ES-I3 (cell line): Measurements from ENCODE around the gene NRROS.
"Not testable (repeated sequence)": the region's sequence is repeated elsewhere in the genome, so short reads cannot be mapped to it uniquely, and the experiment has no call there.

Experiments used
- H3K36me3 ChIP-seq: 2 replicates; pipeline ENCODE4 v1.6.1; 2013; ENCODE audit warnings: mild to moderate bottlenecking, low read length, control low read depth, moderate library complexity; ENCODE audit not compliant: insufficient read depth
- H3K4me1 ChIP-seq: 2 replicates; pipeline ENCODE4 v1.6.1; 2013; ENCODE audit warnings: mild to moderate bottlenecking, control low read depth, low read length; ENCODE audit not compliant: insufficient read depth
- H3K9ac ChIP-seq: 2 replicates; pipeline ENCODE4 v1.6.1; 2013; ENCODE audit warnings: low read depth, mild to moderate bottlenecking, low read length, moderate library complexity
- H3K9me3 ChIP-seq: 2 replicates; pipeline ENCODE4 v1.6.1; 2013; ENCODE audit warnings: mild to moderate bottlenecking, low read length, moderate library complexity; ENCODE audit not compliant: control insufficient read depth, insufficient read depth

NRROS gene

DNA sequence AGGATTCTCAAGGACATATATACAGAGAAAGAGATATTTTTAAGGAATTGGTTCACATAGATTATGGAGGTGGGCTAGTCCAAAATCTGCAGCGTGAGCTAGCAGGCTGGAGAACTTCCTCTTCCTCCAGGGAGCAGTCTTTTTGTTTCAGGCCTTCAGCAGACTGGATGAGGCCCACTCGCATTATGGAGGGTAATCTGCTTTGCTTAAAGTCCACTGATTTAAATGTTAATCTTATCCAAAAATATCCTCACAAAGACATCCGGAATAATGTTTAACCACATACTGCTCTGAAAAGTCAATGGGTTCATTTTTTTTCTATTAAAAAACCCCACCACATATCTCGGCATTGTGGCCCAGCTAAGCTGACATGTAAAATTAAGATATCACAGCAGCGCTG is 22.2 kb upstream of the NRROS start:
- Histone ChIP-seq H3K4me1 (peaks cover 15% of the 10 kb centered on the region; the same call in 1 of the 2 replicates), H3K36me3 (no peaks in the 10 kb centered on the region), H3K9me3 (no peaks in the 10 kb centered on the region), H3K9ac (no peak overlapping the region)

DNA sequence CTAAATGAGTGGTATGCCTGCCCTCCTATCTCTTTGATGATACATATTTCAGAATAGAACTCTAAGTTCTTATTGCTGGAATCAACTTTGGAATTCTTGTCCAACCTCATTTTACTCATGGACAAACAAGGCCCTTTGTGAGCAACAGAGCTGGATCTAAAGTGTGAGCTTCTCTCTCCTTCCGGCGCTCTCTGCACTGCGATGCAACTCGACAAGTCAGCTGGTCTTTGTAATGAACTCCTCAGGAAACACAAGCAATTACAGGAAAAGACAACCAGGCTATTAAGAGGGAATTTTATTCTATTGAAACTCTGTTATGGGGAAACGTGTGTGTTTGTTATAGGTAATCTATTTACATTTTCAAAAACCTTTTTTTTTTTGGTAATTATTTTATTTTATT is 20.3 kb upstream of the NRROS start:
- H3K9ac ChIP-seq = no peak overlapping the region
- H3K4me1 ChIP-seq = 0 out of 2 replicates have a peak, but pooled peaks cover 9% of the 10 kb centered on the region

DNA sequence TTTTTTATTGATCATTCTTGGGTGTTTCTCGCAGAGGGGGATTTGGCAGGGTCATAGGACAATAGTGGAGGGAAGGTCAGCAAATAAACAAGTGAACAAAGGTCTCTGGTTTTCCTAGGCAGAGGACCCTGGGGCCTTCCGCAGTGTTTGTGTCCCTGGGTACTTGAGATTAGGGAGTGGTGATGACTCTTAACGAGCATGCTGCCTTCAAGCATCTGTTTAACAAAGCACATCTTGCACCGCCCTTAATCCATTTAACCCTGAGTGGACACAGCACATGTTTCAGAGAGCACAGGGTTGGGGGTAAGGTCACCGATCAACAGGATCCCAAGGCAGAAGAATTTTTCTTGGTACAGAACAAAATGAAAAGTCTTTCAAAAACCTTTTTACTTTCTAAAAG is 19.9 kb upstream of the NRROS start:
- not testable (repeated sequence) for H3K9me3 ChIP-seq, H3K36me3 ChIP-seq, H3K4me1 ChIP-seq, H3K9ac ChIP-seq

More for the DNA sequence above, 20.3 kb upstream of the NRROS start:
- no peaks in the 10 kb centered on the region for H3K9me3 ChIP-seq
- H3K36me3 ChIP-seq = no peaks in the 10 kb centered on the region

DNA sequence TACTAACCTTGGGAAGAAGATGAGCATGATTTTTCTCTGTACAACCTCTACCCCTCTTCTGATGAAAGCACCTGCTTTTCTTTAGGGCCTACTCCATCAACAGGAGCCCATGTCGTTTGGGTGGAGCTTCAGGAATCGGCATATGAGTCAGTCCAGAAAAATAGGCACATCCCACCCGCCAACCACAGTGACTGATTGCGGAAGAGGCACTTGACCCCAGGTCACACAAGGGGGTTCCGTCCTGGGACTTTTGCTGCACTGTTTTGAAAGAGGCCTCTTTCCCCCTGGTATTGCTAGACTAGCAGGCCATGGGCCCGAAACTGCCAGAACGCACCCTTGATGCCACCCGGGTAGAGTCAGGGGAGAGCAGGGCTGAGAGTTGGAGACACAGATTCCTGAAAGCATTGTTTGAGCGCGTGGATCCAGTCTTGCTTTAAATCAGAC is 19.3 kb upstream of the NRROS start:
- Histone ChIP-seq H3K9ac (no peak overlapping the region), H3K4me1 (0 out of 2 replicates have a peak, but pooled peaks cover 9% of the 10 kb centered on the region), H3K9me3 (no peaks in the 10 kb centered on the region), H3K36me3 (no peaks in the 10 kb centered on the region)

DNA sequence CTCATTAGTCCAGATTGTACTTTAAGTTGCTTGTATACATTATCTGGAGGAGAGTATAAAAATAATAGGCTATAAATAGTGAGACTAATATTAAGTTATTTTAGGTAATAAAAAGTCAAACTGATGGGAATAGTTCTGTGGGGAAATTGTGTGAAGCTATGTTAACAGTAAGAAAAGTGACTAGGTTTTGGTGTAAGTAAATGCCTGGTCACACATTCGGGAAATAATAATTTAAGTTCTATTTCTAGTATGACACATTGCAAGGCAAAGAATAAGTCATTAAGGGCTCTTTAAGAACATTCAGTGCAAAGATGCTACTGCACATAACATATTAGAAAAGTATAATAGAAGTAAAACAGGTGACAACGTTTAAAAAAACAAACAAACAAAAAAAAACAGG is 18.8 kb upstream of the NRROS start:
- Histone ChIP-seq H3K9me3 (no peaks in the 10 kb centered on the region), H3K4me1 (0 out of 2 replicates have a peak, but pooled peaks cover 9% of the 10 kb centered on the region), H3K9ac (no peak overlapping the region), H3K36me3 (no peaks in the 10 kb centered on the region)

DNA sequence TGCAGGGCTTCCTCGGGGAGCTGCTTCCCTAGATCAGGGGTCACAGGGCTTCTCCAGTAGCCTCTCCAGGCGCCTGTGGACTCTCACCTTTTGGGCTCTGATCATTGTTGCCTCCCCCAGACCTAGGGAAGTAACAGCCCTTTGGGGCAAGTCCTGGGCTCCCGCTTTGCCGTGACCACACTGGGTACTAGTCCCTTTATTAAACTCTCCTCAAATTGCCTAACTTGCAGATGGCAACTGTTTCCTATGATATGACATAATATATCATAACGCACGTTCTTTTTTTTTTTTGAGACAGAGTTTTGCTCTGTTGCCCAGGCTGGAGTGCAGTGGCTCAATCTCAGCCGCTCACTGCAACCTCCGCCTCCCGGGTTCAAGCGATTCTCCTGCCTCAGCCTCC is 17.9 kb upstream of the NRROS start:
- Histone ChIP-seq H3K9ac (no peak overlapping the region), H3K9me3 (no peaks in the 10 kb centered on the region), H3K36me3 (no peaks in the 10 kb centered on the region), H3K4me1 (0 out of 2 replicates have a peak, but pooled peaks cover 9% of the 10 kb centered on the region)

DNA sequence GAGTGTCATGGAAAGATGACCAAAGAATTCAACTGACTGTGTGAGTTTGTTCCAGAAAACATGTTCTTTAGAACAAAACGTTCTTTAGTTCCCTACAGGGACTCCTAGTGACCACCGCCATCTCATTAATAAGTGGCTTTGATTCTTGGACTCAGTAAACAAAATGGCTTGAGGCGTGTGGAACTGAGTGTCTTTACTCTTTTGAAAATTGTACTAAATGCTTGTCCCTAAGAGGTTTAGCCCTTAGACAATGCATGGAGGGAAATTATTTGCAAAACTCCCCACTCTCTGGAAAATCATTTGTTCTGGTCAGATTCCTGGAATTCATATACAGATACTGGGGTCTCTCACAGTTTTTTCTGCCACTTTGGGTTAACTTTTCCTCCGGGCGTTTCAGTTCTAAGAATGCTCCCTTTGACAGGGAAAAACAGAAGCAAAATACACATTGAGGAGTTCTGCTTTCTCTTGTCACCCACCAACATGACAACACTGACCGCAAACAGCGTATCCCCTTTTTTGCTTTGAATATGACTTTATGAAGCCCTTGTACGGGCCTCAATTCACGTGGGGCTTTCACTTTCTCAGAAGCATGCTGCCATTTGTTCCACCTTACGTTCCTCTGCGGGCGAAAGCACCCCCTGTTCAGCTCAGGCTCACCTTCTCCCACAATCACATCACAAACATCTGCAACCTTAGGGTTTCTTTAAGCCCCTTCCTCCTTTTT is 15.3 kb upstream of the NRROS start:
- no peaks in the 10 kb centered on the region for H3K9me3 ChIP-seq
- H3K36me3 ChIP-seq = no peaks in the 10 kb centered on the region
- H3K4me1 ChIP-seq = peaks cover 16% of the 10 kb centered on the region; the same call in 1 of the 2 replicates
- no peak overlapping the region for H3K9ac ChIP-seq

DNA sequence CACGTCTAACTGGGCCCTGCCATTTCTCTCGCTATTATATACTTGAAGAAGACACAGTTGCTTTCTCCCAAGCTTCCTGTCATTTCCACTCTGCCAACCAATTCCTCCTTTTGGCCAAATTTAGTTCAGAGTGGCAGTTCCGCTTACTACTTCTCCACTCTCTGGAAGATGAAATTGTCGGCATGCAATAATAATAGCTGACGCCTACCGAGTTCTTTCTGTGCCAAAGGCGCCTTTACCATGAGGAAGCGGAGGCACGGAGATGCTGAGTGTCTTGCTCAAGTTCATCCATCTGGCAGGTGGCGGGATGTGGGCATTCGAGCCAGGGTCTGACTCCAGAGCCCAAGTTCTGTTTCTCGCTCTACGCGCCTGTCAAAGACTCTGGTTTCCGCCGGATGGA is 14.6 kb upstream of the NRROS start:
- H3K36me3 ChIP-seq = no peaks in the 10 kb centered on the region
- no peaks in the 10 kb centered on the region for H3K9me3 ChIP-seq
- H3K9ac ChIP-seq = no peak overlapping the region
- H3K4me1 ChIP-seq = peaks cover 13% of the 10 kb centered on the region; the same call in 1 of the 2 replicates

DNA sequence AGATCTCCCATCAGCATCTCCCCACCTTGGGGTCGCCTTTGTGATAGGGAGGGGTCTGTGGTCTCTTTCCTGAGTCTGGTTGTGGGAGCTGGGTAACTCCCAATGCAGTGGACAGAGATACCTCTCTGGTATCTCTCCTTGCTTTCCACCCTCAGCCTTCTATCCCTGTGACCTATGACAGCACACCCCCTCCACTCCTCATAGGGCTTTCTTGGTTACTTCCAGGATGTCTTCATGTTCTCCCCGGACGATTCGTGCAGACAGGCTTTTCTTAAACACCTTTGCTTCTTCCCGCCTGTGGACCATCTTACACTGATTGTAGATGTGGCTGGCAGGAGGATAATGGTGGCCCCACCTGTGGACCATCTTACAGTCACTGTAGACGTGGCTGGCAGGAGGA is 14.2 kb upstream of the NRROS start:
- H3K9me3 ChIP-seq = no peaks in the 10 kb centered on the region
- H3K9ac ChIP-seq = no peak overlapping the region
- H3K36me3 ChIP-seq = no peaks in the 10 kb centered on the region
- peaks cover 10% of the 10 kb centered on the region; the same call in 1 of the 2 replicates for H3K4me1 ChIP-seq

DNA sequence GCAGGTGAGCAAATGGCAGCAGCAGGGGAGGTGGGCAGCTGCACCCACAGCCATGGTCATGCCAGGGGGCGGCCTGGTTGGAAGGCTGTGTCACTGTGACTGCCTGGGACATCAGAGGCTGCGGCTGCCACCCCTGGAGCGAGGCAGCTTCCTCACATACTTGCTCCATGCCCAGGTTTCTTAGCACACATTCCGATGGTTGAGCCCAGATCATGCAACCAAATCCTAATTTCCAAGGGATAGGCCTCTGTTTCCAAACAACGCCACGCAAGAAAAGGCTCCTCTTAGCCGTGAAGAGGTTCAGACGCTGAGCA is 11.6 kb upstream of the NRROS start:
- Histone ChIP-seq H3K4me1 (peaks cover 10% of the 10 kb centered on the region; the same call in 1 of the 2 replicates), H3K36me3 (no peaks in the 10 kb centered on the region), H3K9ac (no peak overlapping the region), H3K9me3 (no peaks in the 10 kb centered on the region)

DNA sequence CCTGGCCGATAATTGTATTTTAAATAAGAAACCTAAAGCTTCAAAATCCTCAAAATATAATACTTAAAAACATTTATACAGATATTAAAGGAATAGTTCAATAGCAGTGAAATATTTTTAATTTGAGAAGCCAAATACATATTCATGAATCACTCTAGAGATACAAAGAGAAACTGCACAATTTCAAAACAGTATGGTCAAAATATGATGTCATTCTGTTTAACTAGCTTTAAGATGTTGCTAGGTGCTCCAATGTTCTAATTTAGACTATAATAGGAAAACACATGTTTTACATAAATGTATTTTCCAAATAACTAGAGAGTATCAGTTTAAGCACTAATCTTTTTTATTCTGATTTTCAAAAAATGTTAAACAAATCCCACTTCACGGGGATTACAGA is 10.3 kb upstream of the NRROS start:
- H3K9me3 ChIP-seq = no peaks in the 10 kb centered on the region
- no peak overlapping the region for H3K9ac ChIP-seq
- H3K36me3 ChIP-seq = no peaks in the 10 kb centered on the region
- H3K4me1 ChIP-seq = peaks cover 15% of the 10 kb centered on the region

DNA sequence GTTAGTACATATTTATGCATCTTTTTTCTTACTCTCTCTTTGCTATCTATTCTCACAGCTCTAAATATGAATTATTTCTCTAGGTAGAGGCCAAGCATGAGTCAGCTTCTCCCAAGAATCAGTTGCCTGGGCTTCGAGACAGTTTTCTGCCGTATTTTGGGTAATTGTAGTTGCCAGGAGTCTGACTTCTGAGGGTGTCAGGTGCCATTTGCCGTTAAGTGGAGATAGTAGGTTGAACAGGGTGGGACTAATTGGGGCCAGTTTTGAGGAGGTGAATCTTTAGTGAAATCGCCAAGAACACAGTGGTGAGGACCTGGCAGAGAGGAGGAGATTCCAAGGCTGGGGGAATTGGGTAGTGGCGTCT is 7.8 kb upstream of the NRROS start:
- H3K9me3 ChIP-seq = no peaks in the 10 kb centered on the region
- peaks cover 15% of the 10 kb centered on the region for H3K4me1 ChIP-seq
- peak overlapping the region; percentile 64 for H3K9ac ChIP-seq
- H3K36me3 ChIP-seq = no peaks in the 10 kb centered on the region

DNA sequence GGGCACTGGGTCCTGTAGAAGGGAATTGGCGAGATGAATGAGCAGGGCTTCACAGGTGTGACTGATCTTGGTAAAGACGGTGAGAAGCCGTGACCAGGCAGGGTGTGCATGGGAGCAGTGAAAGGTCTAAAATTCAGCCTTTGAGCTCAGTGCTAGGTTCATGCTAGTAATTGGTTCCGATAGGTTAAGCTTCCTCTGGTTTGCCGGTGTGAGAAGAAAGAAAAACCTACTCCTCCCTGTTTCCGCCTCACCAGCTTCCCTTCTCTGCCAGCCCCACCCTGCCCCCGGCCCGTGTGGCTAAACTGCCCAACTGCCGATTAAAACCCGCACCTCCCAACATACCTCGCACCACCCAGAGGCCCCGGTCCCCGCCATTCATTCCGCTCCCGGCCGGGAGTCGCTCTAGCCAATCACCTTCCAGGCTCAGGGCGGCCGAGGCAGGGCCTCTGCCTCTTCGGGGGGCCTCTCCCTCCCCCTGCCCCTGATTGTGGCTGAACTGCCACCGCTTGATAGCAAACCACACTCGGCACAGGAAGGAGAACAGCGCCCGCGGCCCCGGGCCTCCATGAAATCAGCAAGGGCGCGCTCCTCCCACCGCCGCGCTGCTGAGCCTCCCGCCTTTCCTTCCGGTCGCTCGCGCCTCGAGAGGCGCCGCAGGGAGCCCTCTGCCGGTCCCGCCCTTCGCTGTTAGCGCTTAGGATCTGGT is 7.3 kb upstream of the NRROS start:
- Histone ChIP-seq H3K36me3 (no peaks in the 10 kb centered on the region), H3K4me1 (peaks cover 14% of the 10 kb centered on the region), H3K9me3 (no peaks in the 10 kb centered on the region), H3K9ac (peak overlapping the region; percentile 64)

DNA sequence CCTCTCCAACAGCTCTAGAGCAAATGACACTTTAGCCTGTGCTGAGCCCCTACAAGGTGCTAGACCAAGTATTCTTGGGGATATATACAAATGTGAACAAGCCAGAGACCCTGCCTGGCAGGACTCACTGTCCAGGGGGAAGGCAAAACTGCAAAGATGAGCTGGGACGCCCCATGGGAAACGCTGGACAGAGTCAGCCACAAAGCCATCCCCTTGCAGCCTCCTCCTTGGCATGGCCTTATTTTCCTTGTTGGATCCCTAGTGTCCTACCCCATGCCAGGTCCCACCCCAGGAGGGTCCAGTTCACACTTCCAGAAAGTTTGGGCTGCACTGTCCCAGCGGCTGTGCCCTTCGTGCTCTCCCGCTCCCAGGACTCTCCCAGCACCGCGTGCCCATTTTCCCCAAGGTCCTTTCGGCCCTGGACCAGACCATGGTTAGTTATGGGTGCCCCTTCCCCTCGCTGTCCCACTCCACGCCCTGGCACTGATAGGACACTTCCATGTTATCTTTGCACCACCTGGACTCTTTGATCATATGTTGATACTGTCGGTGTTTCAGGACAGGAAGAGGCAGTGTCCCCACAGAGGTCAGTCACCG is 5.8 kb upstream of the NRROS start:
- H3K4me1 ChIP-seq = peaks cover 5% of the 10 kb centered on the region
- no peaks in the 10 kb centered on the region for H3K9me3 ChIP-seq
- no peaks in the 10 kb centered on the region for H3K36me3 ChIP-seq
- H3K9ac ChIP-seq = peak overlapping the region; percentile 64

DNA sequence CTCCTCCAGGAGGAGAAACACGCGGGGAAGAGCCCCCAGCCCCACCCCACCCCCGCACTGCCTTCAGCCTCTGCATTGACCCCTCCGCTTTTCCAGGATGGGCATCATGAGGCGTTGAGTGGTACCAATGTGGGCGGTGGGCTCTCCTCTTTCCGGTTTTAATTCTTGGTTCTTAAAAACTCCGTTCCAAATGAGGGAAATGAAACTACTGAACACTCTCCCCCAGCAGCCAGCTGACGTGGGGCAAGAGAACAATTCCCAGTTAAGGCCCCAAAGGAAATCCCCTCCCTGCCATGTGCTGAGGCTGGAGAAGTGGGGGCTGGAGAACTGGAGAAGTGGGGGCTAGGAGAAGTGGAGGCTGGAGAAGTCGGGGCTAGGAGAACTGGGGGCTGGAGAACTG is 5.3 kb upstream of the NRROS start:
- H3K9ac ChIP-seq = no peak overlapping the region
- no peaks in the 10 kb centered on the region for H3K36me3 ChIP-seq
- no peaks in the 10 kb centered on the region for H3K9me3 ChIP-seq
- peaks cover 5% of the 10 kb centered on the region for H3K4me1 ChIP-seq
